Naive thymus-derived CD4-positive, alpha-beta T cell (primary cell): Measurements from ENCODE around the gene ARFRP1. TPM values are rescaled to one million over a fixed set of nuclear protein-coding genes. Genes with fewer than 3 reads are reported as not detected.

Source experiments
- ATAC-seq: fragments of 150-1000 bp; cut with Tn5 transposase; 2 replicates; pipeline ENCODE4 v1.10.0; 2021; ENCODE audit warnings: mild to moderate bottlenecking, moderate library complexity
- CTCF ChIA-PET: fragments of 350-600 bp; sonication (Branson Sonifier 250); formaldehyde crosslinking; loops from one replicate; lab custom pipeline; 2021; ENCODE audit warnings: antibody characterized with exemption; lab: Charles Lee
- POLR2A ChIA-PET: fragments of 350-600 bp; sonication (Branson Sonifier 250); formaldehyde crosslinking; loops from one replicate; lab custom pipeline; 2021; ENCODE audit warnings: antibody characterized with exemption, inconsistent platforms; lab: Charles Lee
- DNase-seq, 9 donors: peaks; one replicate each; pipeline versions ENCODE4 v3.0.0 to v3.0.0-alpha.2; 2020 to 2022; ENCODE audit warnings: mixed read lengths in 1 of 9
- H3K27ac ChIP-seq: one replicate; pipeline ENCODE4 v1.7.0; 2013; ENCODE audit warnings: mild to moderate bottlenecking, low read depth, low read length, moderate library complexity
- H3K27me3 ChIP-seq, 2 donors: one replicate each; pipeline ENCODE4 v1.7.0; 2013; ENCODE audit warnings: low read length in 2 of 2, mild to moderate bottlenecking in 2 of 2, moderate library complexity in 2 of 2; ENCODE audit not compliant: control insufficient read depth in 2 of 2, insufficient read depth in 2 of 2
- H3K36me3 ChIP-seq, 3 experiments: 1 replicate in 2 of 3; 2 replicates in 1 of 3; pipeline ENCODE4 v1.7.0; 2013; ENCODE audit warnings: low read length in 3 of 3, mild to moderate bottlenecking in 3 of 3, moderate library complexity in 1 of 3; ENCODE audit not compliant: insufficient read depth in 3 of 3, control insufficient read depth in 2 of 3
- H3K4me1 ChIP-seq, 2 donors: one replicate each; pipeline ENCODE4 v1.7.0; 2013; ENCODE audit warnings: low read length in 2 of 2, mild to moderate bottlenecking in 2 of 2, moderate library complexity in 1 of 2; ENCODE audit not compliant: control insufficient read depth in 2 of 2, insufficient read depth in 2 of 2
- H3K4me3 ChIP-seq: 2 replicates; pipeline ENCODE4 v1.7.0; 2013; ENCODE audit warnings: mild to moderate bottlenecking, low read length
- H3K9me3 ChIP-seq, 3 experiments: 1 replicate in 2 of 3; 2 replicates in 1 of 3; pipeline ENCODE4 v1.7.0; 2013; ENCODE audit warnings: low read length in 3 of 3; ENCODE audit not compliant: control insufficient read depth in 2 of 3
- H3K27ac Mint-ChIP-seq, 9 donors: one replicate each; pipeline ENCODE4 v1.8.0; 2020 to 2022; ENCODE audit warnings: mixed read lengths in 9 of 9, mild to moderate bottlenecking in 8 of 9, moderate library complexity in 5 of 9, inconsistent platforms in 2 of 9
- H3K27me3 Mint-ChIP-seq, 5 donors: one replicate each; pipeline ENCODE4 v1.8.0; 2021 to 2022; ENCODE audit warnings: mixed read lengths in 5 of 5, mild to moderate bottlenecking in 1 of 5
- H3K36me3 Mint-ChIP-seq, 5 donors: one replicate each; pipeline ENCODE4 v1.8.0; 2020 to 2022; ENCODE audit warnings: mixed read lengths in 5 of 5, mild to moderate bottlenecking in 3 of 5, inconsistent platforms in 1 of 5
- H3K4me1 Mint-ChIP-seq, 7 donors: one replicate each; pipeline ENCODE4 v1.8.0; 2020 to 2022; ENCODE audit warnings: mixed read lengths in 7 of 7, mild to moderate bottlenecking in 3 of 7, inconsistent platforms in 1 of 7
- H3K4me3 Mint-ChIP-seq, 10 donors: one replicate each; pipeline ENCODE4 v1.8.0; 2020 to 2022; ENCODE audit warnings: mild to moderate bottlenecking in 10 of 10, mixed read lengths in 10 of 10, moderate library complexity in 6 of 10, inconsistent platforms in 2 of 10
- H3K9me3 Mint-ChIP-seq, 11 donors: one replicate each; pipeline ENCODE4 v1.8.0; 2020 to 2022; ENCODE audit warnings: mixed read lengths in 11 of 11, mild to moderate bottlenecking in 4 of 11, inconsistent platforms in 1 of 11, moderate library complexity in 1 of 11
- intact Hi-C, 2 donors: fragments of 100-400 bp; cut with micrococcal nuclease; formaldehyde crosslinking; loops; one replicate each; pipeline ENCODE4 v1.15.1; 2023
- polyA plus RNA-seq, 2 donors: library from polyadenylated mRNA; unstranded; fragments of 300-500 nt; fragmentation: Illumina TruSeq; gene quantifications; one replicate each; pipeline ENCODE4 v1.2.3, GENCODE V29; 2021
- total RNA-seq, 6 experiments: library from RNA in 5 of 6; stranded (reverse) in 5 of 6; gene quantifications; 1 replicate in 5 of 6; 2 replicates in 1 of 6; pipeline ENCODE4 v1.2.3 and lab custom pipeline; 2021 to 2026

Gene ARFRP1
- total and polyA plus RNA-seq, 7 experiments from 2014 or later: 55.4 to 108 (median 89.1) TPM

- DNase-seq (no peak), ATAC-seq (no peak)
- Histone ChIP-seq H3K36me3 (peaks cover 0 to 21% (median 0%) of the 10 kb centered on the region in 3 experiments), H3K9me3 (no peaks in the 10 kb centered on the region), H3K4me1 (peaks cover 3 to 15% of the 10 kb centered on the region in 2 donors), H3K27me3 (no peaks in the 10 kb centered on the region), H3K27ac (no peak overlapping the region), H3K4me3 (no peak overlapping the region)
- ChIA-PET CTCF (no interaction called here), POLR2A (interaction anchor here (3.4 kb wide), 1 partner anchor 8 kb away, joined by 12 read pairs; the partner anchor contains the start of gene LIME1)
- H3K27me3 Mint-ChIP-seq: no peaks in the 10 kb centered on the region
- peak overlapping the region in 1 of 9 donors; percentile 21 for H3K27ac Mint-ChIP-seq
- H3K36me3 Mint-ChIP-seq: peaks cover 0 to 4% (median 0%) of the 10 kb centered on the region in 5 donors
- intact Hi-C loops: loop anchor here in 1 of 2 donors (5.0 kb wide), 1 partner anchor 37 kb away; the partner anchor contains the start of genes ARFRP1 and ZGPAT
- H3K4me3 Mint-ChIP-seq: no peak overlapping the region
- no peaks in the 10 kb centered on the region for H3K9me3 Mint-ChIP-seq
- H3K4me1 Mint-ChIP-seq: peaks cover 0 to 15% (median 10%) of the 10 kb centered on the region in 7 donors
Measured at GRCh38 chr20:63744574-63745423, 37.0 kb upstream of the ARFRP1 start.

- Histone ChIP-seq H3K27me3 (no peaks in the 10 kb centered on the region), H3K9me3 (no peaks in the 10 kb centered on the region), H3K36me3 (peaks cover 0 to 21% (median 0%) of the 10 kb centered on the region in 3 experiments), H3K4me3 (no peak overlapping the region), H3K27ac (no peak overlapping the region), H3K4me1 (peaks cover 4 to 11% of the 10 kb centered on the region in 2 donors)
- intact Hi-C loops: loop anchor here in 1 of 2 donors (5.0 kb wide), 1 partner anchor 37 kb away; the partner anchor contains the start of genes ARFRP1 and ZGPAT
- DNase-seq: no peak
- ChIA-PET CTCF (no interaction called here), POLR2A (interaction anchor here (3.4 kb wide), 1 partner anchor 8 kb away, joined by 12 read pairs; the partner anchor contains the start of gene LIME1)
- Mint-ChIP-seq H3K4me1 (peaks cover 0 to 10% (median 6%) of the 10 kb centered on the region in 7 donors), H3K9me3 (no peaks in the 10 kb centered on the region), H3K36me3 (peaks cover 0 to 4% (median 0%) of the 10 kb centered on the region in 5 donors), H3K4me3 (no peak overlapping the region), H3K27ac (peak overlapping the region in 1 of 9 donors; percentile 21), H3K27me3 (no peaks in the 10 kb centered on the region)
- no peak for ATAC-seq
Measured at GRCh38 chr20:63744158-63744557, 36.4 kb upstream of the ARFRP1 start.

DNA sequence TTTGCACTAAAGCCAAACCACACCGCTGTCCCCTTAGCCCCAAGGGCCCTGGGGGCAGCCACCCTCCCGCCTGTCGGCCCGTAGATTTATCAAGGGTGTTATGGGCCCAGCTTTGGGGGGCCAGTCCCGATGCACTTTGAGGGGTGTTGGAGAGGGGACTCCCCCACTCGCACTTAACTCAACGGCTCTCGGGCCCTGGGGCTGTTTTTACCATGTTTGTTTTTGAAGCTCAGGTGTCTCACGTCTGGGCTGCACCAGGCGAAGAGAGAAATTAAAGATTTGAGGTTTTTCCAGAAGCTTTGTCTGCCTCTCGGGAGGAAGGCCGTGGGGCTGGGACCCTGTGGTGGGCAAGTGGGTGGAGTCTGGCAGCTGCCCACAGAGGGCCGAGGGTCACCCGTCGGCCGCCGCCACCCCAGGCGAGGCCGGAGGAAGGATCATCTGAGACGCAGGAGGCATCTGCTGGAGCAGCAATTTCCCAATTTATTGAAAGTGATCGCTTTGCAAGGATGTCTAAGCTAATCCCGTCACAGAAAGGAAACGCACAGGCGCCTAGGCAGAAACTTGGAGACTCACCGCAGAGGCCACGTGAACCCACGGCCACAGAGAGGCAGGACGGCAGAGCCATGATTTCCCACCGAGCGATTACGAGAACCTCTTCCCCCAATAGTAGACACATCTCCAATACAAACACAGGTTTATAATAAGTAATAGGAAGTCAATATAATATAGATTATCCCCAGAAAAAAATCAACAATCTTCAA is 35.6 kb upstream of the ARFRP1 start:
- Mint-ChIP-seq H3K4me3 (peak overlapping the region in 1 of 10 donors; percentile 28), H3K4me1 (peaks cover 0 to 6% (median 0%) of the 10 kb centered on the region in 7 donors), H3K36me3 (peaks cover 0 to 4% (median 0%) of the 10 kb centered on the region in 5 donors), H3K27me3 (no peaks in the 10 kb centered on the region), H3K9me3 (no peaks in the 10 kb centered on the region), H3K27ac (peak overlapping the region in 3 of 9 donors; percentile 12 to 39 (median 14))
- ATAC-seq (no peak), DNase-seq (no peak)
- intact Hi-C loops: loop anchor here in 1 of 2 donors (5.0 kb wide), 1 partner anchor 36 kb away; the partner anchor contains the start of genes ARFRP1 and ZGPAT
- Histone ChIP-seq H3K9me3 (no peaks in the 10 kb centered on the region), H3K4me3 (no peak overlapping the region), H3K27me3 (no peaks in the 10 kb centered on the region), H3K36me3 (peaks cover 0 to 21% (median 0%) of the 10 kb centered on the region in 3 experiments), H3K4me1 (peaks cover 9 to 16% of the 10 kb centered on the region in 2 donors), H3K27ac (no peak overlapping the region)
- ChIA-PET POLR2A (interaction anchor here (0.7 to 1.2 kb wide), 3 partner anchors 8 to 37 kb away, joined by 3 to 4 read pairs (median 3); partner anchors contain the start of genes ARFRP1 and ZGPAT), CTCF (no interaction called here)

- Histone ChIP-seq H3K4me3 (no peak overlapping the region), H3K27me3 (no peaks in the 10 kb centered on the region), H3K36me3 (peaks cover 0 to 21% (median 0%) of the 10 kb centered on the region in 3 experiments), H3K4me1 (peaks cover 12 to 19% of the 10 kb centered on the region in 2 donors), H3K9me3 (no peaks in the 10 kb centered on the region), H3K27ac (no peak overlapping the region)
- ATAC-seq: no peak
- no peak overlapping the region for H3K27ac Mint-ChIP-seq
- DNase-seq: no peak
- intact Hi-C loops: loop anchor here in 1 of 2 donors (5.0 kb wide), 1 partner anchor 35 kb away; the partner anchor contains the start of genes ARFRP1 and ZGPAT
- ChIA-PET CTCF (interaction anchor here (0.5 kb wide), 1 partner anchor 15 kb away, joined by 7 read pairs; no protein-coding TSS in a partner anchor), POLR2A (interaction anchor here (0.7 to 9.9 kb wide), 6 partner anchors 8 to 123 kb away, joined by 3 to 137 read pairs (median 8); partner anchors contain the start of genes ARFRP1, TPD52L2 and ZGPAT)
- no peak overlapping the region for H3K4me3 Mint-ChIP-seq
- no peaks in the 10 kb centered on the region for H3K9me3 Mint-ChIP-seq
- peaks cover 0 to 4% (median 0%) of the 10 kb centered on the region in 5 donors for H3K36me3 Mint-ChIP-seq
- no peaks in the 10 kb centered on the region for H3K27me3 Mint-ChIP-seq
- peaks cover 0 to 6% (median 0%) of the 10 kb centered on the region in 7 donors for H3K4me1 Mint-ChIP-seq
Measured at GRCh38 chr20:63742381-63743024, 34.7 kb upstream of the ARFRP1 start.

DNA sequence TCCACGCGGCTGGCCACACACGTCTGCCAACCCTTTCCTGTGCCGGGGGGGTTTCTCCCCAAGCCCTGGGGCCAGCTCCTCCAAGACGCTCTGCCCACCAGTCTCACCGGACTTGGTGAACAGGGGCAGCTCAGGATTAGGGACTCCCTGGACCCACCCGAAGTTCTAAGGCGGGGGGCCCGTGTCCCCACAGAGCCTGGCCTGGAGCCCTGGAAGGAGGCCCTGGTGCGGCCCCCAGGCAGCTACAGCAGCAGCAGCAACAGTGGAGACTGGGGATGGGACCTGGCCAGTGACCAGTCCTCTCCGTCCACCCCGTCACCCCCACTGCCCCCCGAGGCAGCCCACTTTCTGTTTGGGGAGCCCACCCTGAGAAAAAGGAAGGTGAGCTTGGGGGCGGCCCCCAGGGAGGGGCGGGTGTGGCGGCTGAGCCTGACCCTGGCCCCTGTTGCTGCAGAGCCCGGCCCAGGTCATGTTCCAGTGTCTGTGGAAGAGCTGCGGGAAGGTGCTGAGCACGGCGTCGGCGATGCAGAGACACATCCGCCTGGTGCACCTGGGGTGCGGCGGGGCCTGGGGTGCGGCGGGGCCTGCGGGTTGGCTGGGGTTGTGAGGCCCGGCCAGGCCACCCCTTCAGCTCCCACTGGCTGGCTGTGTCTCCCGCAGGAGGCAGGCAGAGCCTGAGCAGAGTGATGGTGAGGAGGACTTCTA is 34.1 kb upstream of the ARFRP1 start:
- intact Hi-C loops: loop anchor here in 1 of 2 donors (5.0 kb wide), 1 partner anchor 35 kb away; the partner anchor contains the start of genes ARFRP1 and ZGPAT
- CTCF ChIA-PET: interaction anchor here (0.5 to 1.5 kb wide), 2 partner anchors 14 to 204 kb away, joined by 4 to 7 read pairs; no protein-coding TSS in a partner anchor
- peaks cover 0 to 4% (median 0%) of the 10 kb centered on the region in 5 donors for H3K36me3 Mint-ChIP-seq
- POLR2A ChIA-PET: interaction anchor here (1.2 to 9.9 kb wide), 5 partner anchors 9 to 124 kb away, joined by 3 to 137 read pairs (median 12); partner anchors contain the start of genes ARFRP1, TPD52L2 and ZGPAT
- H3K36me3 ChIP-seq: peaks cover 0 to 22% (median 0%) of the 10 kb centered on the region in 3 experiments
- H3K27ac ChIP-seq: peak overlapping the region; percentile 71
- H3K27me3 ChIP-seq: no peaks in the 10 kb centered on the region
- H3K4me3 Mint-ChIP-seq: peak overlapping the region in 9 of 10 donors; percentile 25 to 84 (median 65)
- H3K9me3 Mint-ChIP-seq: no peaks in the 10 kb centered on the region
- peaks cover 0 to 6% (median 4%) of the 10 kb centered on the region in 7 donors for H3K4me1 Mint-ChIP-seq
- no peak overlapping the region for H3K4me3 ChIP-seq
- ATAC-seq (no peak), DNase-seq (no peak)
- H3K27me3 Mint-ChIP-seq: no peaks in the 10 kb centered on the region
- peak overlapping the region in 1 of 9 donors; percentile 28 for H3K27ac Mint-ChIP-seq
- no peaks in the 10 kb centered on the region for H3K9me3 ChIP-seq
- H3K4me1 ChIP-seq: peaks cover 12 to 19% of the 10 kb centered on the region in 2 donors
